Endothelial cell of umbilical vein (primary cell): ENCODE data around the gene SORCS2. TPM values are rescaled to one million over a fixed set of nuclear protein-coding genes. Genes with fewer than 3 reads are reported as not detected.

Experiments
- BruUV-seq: library from RNA; stranded (reverse); fragments of 400-500 nt; replicated peaks from 2 replicates; lab custom pipeline; 2021; lab: Mats Ljungman, UMichigan
- CTCF ChIA-PET: fragments of 300-600, 350-600 bp; sonication (Branson Sonifier 250); formaldehyde crosslinking; loops from one replicate; lab custom pipeline; 2021; ENCODE audit warnings: antibody characterized with exemption, inconsistent platforms; lab: Charles Lee
- POLR2A ChIA-PET: fragments of 300-600, 350-600 bp; sonication (Branson Sonifier 250); formaldehyde crosslinking; loops from one replicate; lab custom pipeline; 2021; ENCODE audit warnings: antibody characterized with exemption, inconsistent platforms; lab: Charles Lee
- DNase-seq: peaks from one replicate; pipeline ENCODE4 v3.0.0-alpha.2; 2011; ENCODE audit warnings: low read depth, low spot score
- FAIRE-seq: peaks from 2 replicates; lab custom pipeline; 2011; peaks lifted over from hg19 to GRCh38; lab: Jason Lieb, UNC
- H2AFZ ChIP-seq: 2 replicates; pipeline ENCODE4 v1.6.0; 2012; ENCODE audit warnings: low read depth, low read length, control low read depth, inconsistent platforms
- H3K27ac ChIP-seq: 2 replicates; pipeline ENCODE4 v1.5.1; 2011; ENCODE audit warnings: low read depth, mild to moderate bottlenecking, control low read depth, low read length, moderate library complexity; ENCODE audit not compliant: insufficient read depth
- H3K27me3 ChIP-seq, 2 experiments: 2 replicates each; pipeline versions ENCODE4 v1.6.0 to v1.6.1; 2011; ENCODE audit warnings: low read length in 2 of 2, mixed read lengths in 1 of 2; ENCODE audit not compliant: control insufficient read depth in 2 of 2, insufficient read depth in 2 of 2
- H3K36me3 ChIP-seq, 2 experiments: 2 replicates in 1 of 2; 3 replicates in 1 of 2; pipeline ENCODE4 v1.5.1; 2011; ENCODE audit warnings: low read length in 2 of 2, mild to moderate bottlenecking in 1 of 2, moderate library complexity in 1 of 2; ENCODE audit not compliant: control insufficient read depth in 2 of 2, insufficient read depth in 2 of 2; ENCODE audit errors: extremely low read depth in 1 of 2
- H3K4me1 ChIP-seq: 3 replicates; pipeline ENCODE4 v1.5.1; 2011; ENCODE audit warnings: mild to moderate bottlenecking, low read length; ENCODE audit not compliant: control insufficient read depth, insufficient read depth; ENCODE audit errors: extremely low read depth
- H3K4me2 ChIP-seq: 2 replicates; pipeline ENCODE4 v1.6.1; 2011; ENCODE audit warnings: low read length, control low read depth, mixed read lengths; ENCODE audit not compliant: insufficient read depth
- H3K4me3 ChIP-seq, 3 experiments: fragments of 200-600 bp in 1 of 3; sonication (generic), shearing (Covaris generic) in 1 of 3; replicated peaks in 1 of 3; 2 replicates each; pipeline ENCODE4 v1.5.1; 2011 to 2016; ENCODE audit warnings: control low read depth in 3 of 3, low read length in 3 of 3, mild to moderate bottlenecking in 2 of 3, inconsistent platforms in 1 of 3, low read depth in 1 of 3, moderate library complexity in 1 of 3; ENCODE audit not compliant: insufficient read depth in 1 of 3
- H3K79me2 ChIP-seq: 2 replicates; pipeline ENCODE4 v1.6.0; 2012; ENCODE audit warnings: low read length, inconsistent platforms; ENCODE audit not compliant: control insufficient read depth, insufficient read depth
- H3K9ac ChIP-seq: replicated peaks from 2 replicates; pipeline ENCODE3; 2011; ENCODE audit warnings: low read length, control low read depth; ENCODE audit not compliant: insufficient read depth; ENCODE audit errors: extremely low read depth
- H3K9me1 ChIP-seq: replicated peaks from 3 replicates; pipeline ENCODE4 v1.6.0; 2011; ENCODE audit warnings: mild to moderate bottlenecking, low read length; ENCODE audit not compliant: control insufficient read depth, insufficient read depth; ENCODE audit errors: extremely low read depth
- H3K9me3 ChIP-seq: replicated peaks from 2 replicates; pipeline ENCODE4 v1.5.1; 2012; ENCODE audit warnings: low read length, inconsistent platforms; ENCODE audit not compliant: control insufficient read depth, insufficient read depth
- H4K20me1 ChIP-seq: replicated peaks from 2 replicates; pipeline ENCODE3; 2011; ENCODE audit warnings: mild to moderate bottlenecking, low read length; ENCODE audit not compliant: control insufficient read depth, insufficient read depth; ENCODE audit errors: extremely low read depth
- FOS ChIP-seq: IDR thresholded peaks from 2 replicates; pipeline ENCODE4 v1.6.1; 2011; ENCODE audit warnings: mild to moderate bottlenecking, low read length, moderate library complexity, borderline replicate concordance; ENCODE audit not compliant: insufficient read depth
- GATA2 ChIP-seq: IDR thresholded peaks from 2 replicates; pipeline ENCODE4 v1.7.0; 2011; ENCODE audit warnings: low read depth, mild to moderate bottlenecking, moderate library complexity, mixed read lengths, low read length; ENCODE audit not compliant: insufficient read length, insufficient read depth
- JUN ChIP-seq: IDR thresholded peaks from 2 replicates; pipeline ENCODE4 v1.6.1; 2011; ENCODE audit warnings: borderline replicate concordance, low read depth; ENCODE audit not compliant: insufficient read length, insufficient read depth
- dilution Hi-C: fragments of 300-500 bp; cut with MboI; formaldehyde crosslinking; loops from one replicate; pipeline ENCODE4 v1.15.0; 2019; ENCODE audit warnings: low sequenced_read_pairs; ENCODE audit not compliant: extremely low pct_ligation_motif_present
- intact Hi-C: fragments of 100-400 bp; cut with micrococcal nuclease; formaldehyde crosslinking; loops from one replicate; pipeline ENCODE4 v1.10.0; 2022
- polyA plus RNA-seq, 4 experiments: library from polyadenylated mRNA; depleted of rRNA in 3 of 4; stranded (reverse) in 3 of 4; unstranded in 1 of 4; fragments of >200 nt; gene quantifications; 2 replicates each; pipeline versions ENCODE4 v1.2.1 to v1.2.3, GENCODE V29; 2011 to 2012; ENCODE audit warnings: missing spikeins in 1 of 4
- total RNA-seq: library from RNA; stranded (reverse); gene quantifications from 2 replicates; pipeline ENCODE4 v1.2.3, GENCODE V29; 2021
- TF ChIP-seq, protein P1 (sequence below), 2 donors: IDR thresholded peaks; 1 replicate in 1 of 2; 2 replicates in 1 of 2; pipeline ENCODE4 v1.5.1; 2011; ENCODE audit warnings: low read length in 2 of 2, mild to moderate bottlenecking in 2 of 2, moderate library complexity in 2 of 2, control low read depth in 1 of 2, inconsistent platforms in 1 of 2, low read depth in 1 of 2; ENCODE audit not compliant: insufficient read depth in 1 of 2; ENCODE audit errors: extremely low read depth in 1 of 2

SORCS2 gene
- total and polyA plus RNA-seq, 2 donors (not counting 3 experiments of a cell fraction or from before 2014, with no cell fraction given) = not detected

- Histone ChIP-seq H3K9me3 (no peaks in the 10 kb centered on the region), H3K4me1 (no peaks in the 10 kb centered on the region), H2AFZ (no peak overlapping the region), H3K27ac (no peak overlapping the region), H3K27me3 (peaks cover 3 to 8% of the 10 kb centered on the region in 2 experiments), H3K79me2 (no peaks in the 10 kb centered on the region), H3K4me2 (no peak overlapping the region), H3K9ac (no peak overlapping the region), H3K36me3 (no peaks in the 10 kb centered on the region), H4K20me1 (no peaks in the 10 kb centered on the region), H3K9me1 (no peaks in the 10 kb centered on the region), H3K4me3 (no peak overlapping the region)
- no peak for FAIRE-seq
- no TSS peak for BruUV-seq
- DNase-seq = no peak
- CTCF ChIA-PET = no interaction called here
- dilution Hi-C loops (no loop called here), intact Hi-C loops (no loop called here)
- POLR2A ChIA-PET = no interaction called here
- no peak for TF ChIP-seq JUN
- TF ChIP-seq GATA2 = no peak
- TF ChIP-seq, protein P1, sequence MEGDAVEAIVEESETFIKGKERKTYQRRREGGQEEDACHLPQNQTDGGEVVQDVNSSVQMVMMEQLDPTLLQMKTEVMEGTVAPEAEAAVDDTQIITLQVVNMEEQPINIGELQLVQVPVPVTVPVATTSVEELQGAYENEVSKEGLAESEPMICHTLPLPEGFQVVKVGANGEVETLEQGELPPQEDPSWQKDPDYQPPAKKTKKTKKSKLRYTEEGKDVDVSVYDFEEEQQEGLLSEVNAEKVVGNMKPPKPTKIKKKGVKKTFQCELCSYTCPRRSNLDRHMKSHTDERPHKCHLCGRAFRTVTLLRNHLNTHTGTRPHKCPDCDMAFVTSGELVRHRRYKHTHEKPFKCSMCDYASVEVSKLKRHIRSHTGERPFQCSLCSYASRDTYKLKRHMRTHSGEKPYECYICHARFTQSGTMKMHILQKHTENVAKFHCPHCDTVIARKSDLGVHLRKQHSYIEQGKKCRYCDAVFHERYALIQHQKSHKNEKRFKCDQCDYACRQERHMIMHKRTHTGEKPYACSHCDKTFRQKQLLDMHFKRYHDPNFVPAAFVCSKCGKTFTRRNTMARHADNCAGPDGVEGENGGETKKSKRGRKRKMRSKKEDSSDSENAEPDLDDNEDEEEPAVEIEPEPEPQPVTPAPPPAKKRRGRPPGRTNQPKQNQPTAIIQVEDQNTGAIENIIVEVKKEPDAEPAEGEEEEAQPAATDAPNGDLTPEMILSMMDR (IDR thresholded peaks at IDR 0.05; ENCODE audit: extremely low read depth in 1 of 2, insufficient read depth in 1 of 2, low read depth in 1 of 2, low read length in 2 of 2) = no peak
- no peak for TF ChIP-seq FOS
These were observed 320.6 kb downstream of the SORCS2 start for GRCh38 chr4:7512946-7513345.

DNA sequence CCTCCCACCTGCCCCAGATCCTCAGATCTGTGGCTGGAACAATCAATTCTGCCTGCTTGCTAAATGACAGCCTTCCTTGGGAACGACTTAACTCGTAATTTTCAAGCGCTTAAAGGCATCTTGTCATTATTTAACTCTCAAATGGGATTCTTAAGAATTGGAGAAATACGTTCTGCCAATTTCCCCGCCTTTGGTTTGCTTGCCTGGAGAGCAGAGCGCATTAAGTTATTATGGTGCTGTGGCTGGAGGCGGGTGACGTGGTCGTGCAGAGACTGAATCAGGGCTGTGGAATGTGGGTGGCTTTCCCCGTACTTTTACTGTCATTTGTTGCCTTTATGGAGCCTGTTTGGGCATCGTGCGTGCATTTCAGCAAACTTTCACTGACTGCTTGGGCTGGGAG lies 321.3 kb downstream of the SORCS2 start:
- Histone ChIP-seq H3K9me3 (no peaks in the 10 kb centered on the region), H2AFZ (no peak overlapping the region), H4K20me1 (no peaks in the 10 kb centered on the region), H3K4me1 (no peaks in the 10 kb centered on the region), H3K9me1 (no peaks in the 10 kb centered on the region), H3K4me2 (no peak overlapping the region), H3K79me2 (no peaks in the 10 kb centered on the region), H3K36me3 (no peaks in the 10 kb centered on the region), H3K27ac (no peak overlapping the region), H3K27me3 (peaks cover 3 to 8% of the 10 kb centered on the region in 2 experiments), H3K9ac (no peak overlapping the region), H3K4me3 (no peak overlapping the region)
- intact Hi-C loops (no loop called here), dilution Hi-C loops (no loop called here)
- no peak for DNase-seq
- TF ChIP-seq JUN = no peak
- BruUV-seq = no TSS peak
- ChIA-PET CTCF (no interaction called here), POLR2A (no interaction called here)
- FAIRE-seq = no peak
